Measurements from ENCODE around the gene UCP3.

Gene UCP3

DNA sequence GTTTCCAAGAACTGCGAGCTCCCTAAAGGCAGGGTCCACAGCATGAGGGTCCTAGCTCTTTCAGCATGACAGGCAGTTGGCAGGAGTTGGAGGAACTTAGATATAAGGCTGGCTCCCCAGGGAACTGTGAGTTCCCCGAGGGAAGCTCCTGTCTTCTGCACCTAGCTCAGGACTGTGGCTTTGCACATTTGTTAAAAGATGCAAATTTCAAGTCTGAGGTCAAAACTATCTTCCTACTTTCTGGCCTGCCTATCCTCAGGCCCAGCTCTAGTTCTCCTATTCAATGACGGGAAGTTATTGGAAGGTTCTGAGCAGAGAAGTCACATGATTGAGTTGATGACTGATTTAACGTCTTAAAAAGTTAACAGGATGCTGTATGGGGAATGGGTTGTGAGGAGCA lies 11.7 kb upstream of the UCP3 start:
- no peaks in the 10 kb centered on the region for H3K79me2 ChIP-seq (ENCODE audit: control insufficient read depth, insufficient read depth, low read length, poor library complexity)
- H3K4me1 ChIP-seq (ENCODE audit: control insufficient read depth in 1 of 2, insufficient read depth in 2 of 2, low read length in 2 of 2) = peaks cover 8 to 16% of the 10 kb centered on the region in 2 experiments
- WGBS (ENCODE audit: extremely low coverage, insufficient coverage, insufficient read length) = no CpG with 5 or more reads among the region's 4 CpGs

DNA sequence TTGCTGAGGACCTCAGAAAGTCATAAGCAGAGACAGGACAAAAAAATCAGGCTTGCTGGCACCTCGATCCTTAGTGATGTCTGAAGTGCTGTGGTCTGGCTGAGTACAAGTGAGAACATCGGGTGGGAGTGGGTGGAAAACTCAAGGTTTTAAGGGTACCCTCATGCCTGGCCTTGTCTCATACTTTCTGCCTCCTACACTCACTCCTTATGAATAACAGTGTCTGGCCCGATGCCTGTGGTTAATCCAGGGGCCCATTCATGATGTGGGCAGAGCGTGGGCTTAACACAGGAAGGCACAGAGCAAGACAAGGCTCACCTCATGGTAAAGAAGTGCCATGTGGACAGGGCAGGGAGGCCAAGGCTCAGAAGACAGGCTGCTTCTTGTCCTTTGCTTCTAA lies 11.0 kb upstream of the UCP3 start:
- Histone ChIP-seq H3K14ac (ENCODE audit: low read length) (no peak overlapping the region), H2AK5ac (ENCODE audit: low read length) (no peak overlapping the region), H3K79me2 (ENCODE audit: control insufficient read depth, insufficient read depth, low read length, poor library complexity) (no peaks in the 10 kb centered on the region), H3K27ac (ENCODE audit: low read depth, low read length) (peak overlapping the region; percentile 16), H3K4ac (ENCODE audit: low read depth, low read length) (no peak overlapping the region), H3K36me3 (ENCODE audit: control insufficient read depth in 1 of 2, insufficient read depth in 2 of 2, low read length in 2 of 2) (peaks cover 10 to 11% of the 10 kb centered on the region in 2 experiments), H3K27me3 (ENCODE audit: insufficient read depth, low read length) (no peaks in the 10 kb centered on the region), H2BK12ac (ENCODE audit: low read length) (no peak overlapping the region), H4K12ac (ENCODE audit: low read depth, low read length) (no peak overlapping the region), H3K18ac (ENCODE audit: low read length) (no peak overlapping the region), H3K4me2 (ENCODE audit: low read length) (no peak overlapping the region), H3K9ac (ENCODE audit: low read length) (no peak overlapping the region), H2BK120ac (ENCODE audit: insufficient read depth, low read length, poor library complexity) (no peak overlapping the region), H4K91ac (ENCODE audit: low read depth, low read length) (peak overlapping the region; percentile 17), H2BK5ac (ENCODE audit: low read depth, low read length, poor library complexity) (no peak overlapping the region), H3K79me1 (ENCODE audit: low read length) (no peaks in the 10 kb centered on the region), H4K8ac (ENCODE audit: low read depth, low read length) (no peak overlapping the region), H3K23ac (ENCODE audit: low read length) (no peak overlapping the region), H2AFZ (ENCODE audit: insufficient read depth, low read length, poor library complexity) (no peak overlapping the region), H3K9me3 (ENCODE audit: insufficient read depth, low read depth, low read length) (no peaks in the 10 kb centered on the region), H3K4me1 (ENCODE audit: control insufficient read depth in 1 of 2, insufficient read depth in 2 of 2, low read length in 2 of 2) (peaks cover 8 to 16% of the 10 kb centered on the region in 2 experiments), H3K4me3 (ENCODE audit: low read depth, low read length) (no peak overlapping the region)
- no CpG with 5 or more reads among the region's 4 CpGs for WGBS (ENCODE audit: extremely low coverage, insufficient coverage, insufficient read length)
- DNase-seq = no peak

More for the DNA sequence above, 11.7 kb upstream of the UCP3 start:
- Histone ChIP-seq H3K23ac (ENCODE audit: low read length) (no peak overlapping the region), H2AFZ (ENCODE audit: insufficient read depth, low read length, poor library complexity) (no peak overlapping the region), H3K79me1 (ENCODE audit: low read length) (no peaks in the 10 kb centered on the region), H3K27ac (ENCODE audit: low read depth, low read length) (no peak overlapping the region), H4K91ac (ENCODE audit: low read depth, low read length) (no peak overlapping the region), H4K8ac (ENCODE audit: low read depth, low read length) (no peak overlapping the region), H4K12ac (ENCODE audit: low read depth, low read length) (no peak overlapping the region), H3K4me3 (ENCODE audit: low read depth, low read length) (no peak overlapping the region), H2BK120ac (ENCODE audit: insufficient read depth, low read length, poor library complexity) (no peak overlapping the region), H3K4ac (ENCODE audit: low read depth, low read length) (no peak overlapping the region), H3K36me3 (ENCODE audit: control insufficient read depth in 1 of 2, insufficient read depth in 2 of 2, low read length in 2 of 2) (peaks cover 10 to 11% of the 10 kb centered on the region in 2 experiments), H2AK5ac (ENCODE audit: low read length) (no peak overlapping the region), H3K14ac (ENCODE audit: low read length) (no peak overlapping the region), H3K18ac (ENCODE audit: low read length) (no peak overlapping the region), H3K27me3 (ENCODE audit: insufficient read depth, low read length) (no peaks in the 10 kb centered on the region), H3K4me2 (ENCODE audit: low read length) (no peak overlapping the region), H3K9ac (ENCODE audit: low read length) (no peak overlapping the region), H2BK5ac (ENCODE audit: low read depth, low read length, poor library complexity) (no peak overlapping the region), H2BK12ac (ENCODE audit: low read length) (no peak overlapping the region), H3K9me3 (ENCODE audit: insufficient read depth, low read depth, low read length) (no peaks in the 10 kb centered on the region)
- DNase-seq = peak in 1 of 2 donors; percentile 12

DNA sequence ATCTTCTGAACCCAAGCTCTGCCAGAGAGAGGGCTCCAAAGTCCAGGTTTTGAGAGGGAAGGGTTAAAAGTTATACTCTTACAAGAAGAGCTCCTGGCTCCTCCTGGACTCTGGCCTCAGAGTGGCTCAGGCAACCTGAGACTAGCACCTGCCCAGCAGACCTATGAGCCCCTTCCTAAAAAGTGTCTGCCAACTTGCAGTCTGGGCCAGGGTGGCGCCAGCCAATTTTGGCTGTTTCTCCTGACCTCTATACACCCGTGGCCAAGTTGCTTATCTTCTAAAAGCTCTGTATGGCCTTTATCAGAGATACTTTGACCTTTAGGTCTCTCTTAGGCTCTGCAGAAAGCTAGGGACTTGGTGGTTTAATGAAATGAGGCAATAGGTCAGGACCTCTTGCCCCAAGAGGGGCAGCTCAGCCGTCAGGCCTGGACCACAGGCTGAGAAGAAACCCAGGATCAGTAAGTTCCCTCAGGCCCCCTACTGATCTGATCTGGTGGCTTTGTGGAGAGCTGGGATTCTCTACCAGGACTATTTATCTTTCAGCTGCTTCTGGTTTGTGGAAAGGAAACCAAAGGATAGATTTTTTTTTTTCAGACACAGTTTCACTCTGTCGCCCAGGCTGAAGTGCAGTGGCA lies 10.3 kb upstream of the UCP3 start:
- no peaks in the 10 kb centered on the region for H3K79me1 ChIP-seq (ENCODE audit: low read length)
- no CpG with 5 or more reads among the region's 4 CpGs for WGBS (ENCODE audit: extremely low coverage, insufficient coverage, insufficient read length)
- H3K27me3 ChIP-seq (ENCODE audit: insufficient read depth, low read length) = no peaks in the 10 kb centered on the region
- H3K79me2 ChIP-seq (ENCODE audit: control insufficient read depth, insufficient read depth, low read length, poor library complexity) = no peaks in the 10 kb centered on the region
- H3K9ac ChIP-seq (ENCODE audit: low read length) = no peak overlapping the region
- H3K36me3 ChIP-seq (ENCODE audit: control insufficient read depth in 1 of 2, insufficient read depth in 2 of 2, low read length in 2 of 2) = peaks cover 10 to 11% of the 10 kb centered on the region in 2 experiments
- no peak overlapping the region for H4K12ac ChIP-seq (ENCODE audit: low read depth, low read length)
- no peak overlapping the region for H3K18ac ChIP-seq (ENCODE audit: low read length)
- no peak overlapping the region for H4K8ac ChIP-seq (ENCODE audit: low read depth, low read length)
- H2AFZ ChIP-seq (ENCODE audit: insufficient read depth, low read length, poor library complexity) = no peak overlapping the region
- H3K14ac ChIP-seq (ENCODE audit: low read length) = no peak overlapping the region
- H2BK5ac ChIP-seq (ENCODE audit: low read depth, low read length, poor library complexity) = no peak overlapping the region
- H2BK120ac ChIP-seq (ENCODE audit: insufficient read depth, low read length, poor library complexity) = no peak overlapping the region
- no peak overlapping the region for H3K4ac ChIP-seq (ENCODE audit: low read depth, low read length)
- H2BK12ac ChIP-seq (ENCODE audit: low read length) = no peak overlapping the region
- H2AK5ac ChIP-seq (ENCODE audit: low read length) = no peak overlapping the region
- H3K9me3 ChIP-seq (ENCODE audit: insufficient read depth, low read depth, low read length) = no peaks in the 10 kb centered on the region
- no peak overlapping the region for H3K4me3 ChIP-seq (ENCODE audit: low read depth, low read length)
- H4K91ac ChIP-seq (ENCODE audit: low read depth, low read length) = no peak overlapping the region
- DNase-seq = no peak
- peaks cover 8 to 16% of the 10 kb centered on the region in 2 experiments for H3K4me1 ChIP-seq (ENCODE audit: control insufficient read depth in 1 of 2, insufficient read depth in 2 of 2, low read length in 2 of 2)
- no peak overlapping the region for H3K4me2 ChIP-seq (ENCODE audit: low read length)
- no peak overlapping the region for H3K23ac ChIP-seq (ENCODE audit: low read length)
- H3K27ac ChIP-seq (ENCODE audit: low read depth, low read length) = peak overlapping the region; percentile 16

DNA sequence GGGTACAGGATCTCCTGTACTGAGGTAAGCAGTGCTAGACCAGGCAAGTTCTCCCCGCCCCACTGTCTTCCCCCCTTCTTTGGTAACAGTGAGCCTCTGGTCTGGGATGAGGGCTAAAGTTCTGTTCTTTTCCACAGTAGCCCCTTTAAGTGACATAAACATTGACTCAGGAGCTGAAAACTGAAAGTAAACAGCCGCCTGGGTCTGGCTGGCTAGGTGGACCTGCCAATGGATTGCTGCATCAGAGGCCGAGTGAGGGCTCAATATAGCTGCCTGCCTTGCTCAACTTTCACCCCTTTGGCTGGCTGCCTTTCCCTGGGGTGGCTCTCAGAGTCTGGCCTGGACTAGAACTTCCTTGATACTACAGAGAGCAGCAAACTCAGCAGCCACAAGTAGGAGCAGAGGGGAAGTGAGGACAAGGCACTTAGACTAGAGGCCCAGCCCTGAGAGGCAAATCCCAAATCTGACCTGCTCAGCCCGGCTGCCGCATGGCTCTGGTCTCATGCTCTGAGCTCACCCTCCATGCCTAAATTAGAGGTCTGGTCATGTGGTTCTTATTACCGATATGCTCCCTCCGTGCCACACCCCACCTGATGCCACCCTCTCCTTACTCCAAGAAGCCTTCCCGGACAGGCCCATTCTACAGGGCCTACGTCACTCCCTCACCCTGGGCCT lies 9.6 kb upstream of the UCP3 start:
- Histone ChIP-seq H3K4ac (ENCODE audit: low read depth, low read length) (no peak overlapping the region), H4K12ac (ENCODE audit: low read depth, low read length) (no peak overlapping the region), H3K79me1 (ENCODE audit: low read length) (no peaks in the 10 kb centered on the region), H3K4me3 (ENCODE audit: low read depth, low read length) (no peak overlapping the region), H2AFZ (ENCODE audit: insufficient read depth, low read length, poor library complexity) (no peak overlapping the region), H3K9ac (ENCODE audit: low read length) (no peak overlapping the region), H2AK5ac (ENCODE audit: low read length) (no peak overlapping the region), H2BK120ac (ENCODE audit: insufficient read depth, low read length, poor library complexity) (no peak overlapping the region), H3K27ac (ENCODE audit: low read depth, low read length) (no peak overlapping the region), H3K9me3 (ENCODE audit: insufficient read depth, low read depth, low read length) (no peaks in the 10 kb centered on the region), H3K36me3 (ENCODE audit: control insufficient read depth in 1 of 2, insufficient read depth in 2 of 2, low read length in 2 of 2) (peaks cover 10 to 11% of the 10 kb centered on the region in 2 experiments), H3K4me1 (ENCODE audit: control insufficient read depth in 1 of 2, insufficient read depth in 2 of 2, low read length in 2 of 2) (peaks cover 8 to 16% of the 10 kb centered on the region in 2 experiments), H3K79me2 (ENCODE audit: control insufficient read depth, insufficient read depth, low read length, poor library complexity) (no peaks in the 10 kb centered on the region), H3K27me3 (ENCODE audit: insufficient read depth, low read length) (no peaks in the 10 kb centered on the region), H3K23ac (ENCODE audit: low read length) (no peak overlapping the region), H4K8ac (ENCODE audit: low read depth, low read length) (no peak overlapping the region), H2BK5ac (ENCODE audit: low read depth, low read length, poor library complexity) (peak overlapping the region; percentile 13), H3K14ac (ENCODE audit: low read length) (no peak overlapping the region), H2BK12ac (ENCODE audit: low read length) (no peak overlapping the region), H4K91ac (ENCODE audit: low read depth, low read length) (peak overlapping the region; percentile 11), H3K4me2 (ENCODE audit: low read length) (no peak overlapping the region), H3K18ac (ENCODE audit: low read length) (no peak overlapping the region)
- DNase-seq = peak in 1 of 2 donors; percentile 21
- WGBS (ENCODE audit: extremely low coverage, insufficient coverage, insufficient read length) = no CpG with 5 or more reads among the region's 9 CpGs

Data from trophoblast cell (in vitro differentiated cells and primary cell).